Liver (tissue), 9 donors: Measurements from ENCODE around the gene ILF3. TPM values are rescaled to one million over a fixed set of nuclear protein-coding genes. Genes with fewer than 3 reads are reported as not detected.

Experiments used
- DNase-seq: peaks from one replicate; pipeline ENCODE4 v3.0.0-alpha.2; 2017; ENCODE audit warnings: low spot score
- H3K27ac ChIP-seq, 2 donors: one replicate each; pipeline ENCODE4 v1.7.0; 2013; ENCODE audit warnings: inconsistent platforms in 2 of 2, low read length in 2 of 2, control low read depth in 1 of 2, low read depth in 1 of 2, mild to moderate bottlenecking in 1 of 2
- H3K27me3 ChIP-seq, 4 donors: one replicate each; pipeline versions ENCODE4 v1.6.1 to v1.7.0; 2013; ENCODE audit warnings: low read length in 3 of 4, inconsistent platforms in 1 of 4, mild to moderate bottlenecking in 1 of 4, moderate library complexity in 1 of 4; ENCODE audit not compliant: control insufficient read depth in 4 of 4, insufficient read depth in 4 of 4
- H3K36me3 ChIP-seq, 4 donors: one replicate each; pipeline versions ENCODE4 v1.6.1 to v1.7.0; 2013; ENCODE audit warnings: low read length in 3 of 4, mild to moderate bottlenecking in 3 of 4, low read depth in 1 of 4, moderate library complexity in 1 of 4; ENCODE audit not compliant: control insufficient read depth in 4 of 4, insufficient read depth in 3 of 4
- H3K4me1 ChIP-seq, 4 donors: one replicate each; pipeline versions ENCODE4 v1.6.1 to v1.7.0; 2013; ENCODE audit warnings: low read length in 3 of 4, mild to moderate bottlenecking in 3 of 4, moderate library complexity in 1 of 4; ENCODE audit not compliant: control insufficient read depth in 4 of 4, insufficient read depth in 4 of 4
- H3K4me3 ChIP-seq, 3 donors: one replicate each; pipeline versions ENCODE4 v1.6.1 to v1.7.0; 2013; ENCODE audit warnings: low read length in 3 of 3, control low read depth in 1 of 3, low read depth in 1 of 3, mild to moderate bottlenecking in 1 of 3
- H3K9ac ChIP-seq, 2 donors: one replicate each; pipeline ENCODE4 v1.7.0; 2013; ENCODE audit warnings: low read length in 2 of 2, mild to moderate bottlenecking in 2 of 2, moderate library complexity in 2 of 2, control low read depth in 1 of 2, low read depth in 1 of 2
- H3K9me3 ChIP-seq, 4 donors: one replicate each; pipeline versions ENCODE4 v1.6.1 to v1.7.0; 2013; ENCODE audit warnings: low read length in 3 of 4; ENCODE audit not compliant: control insufficient read depth in 4 of 4
- CTCF ChIP-seq: fragments of 150-350 bp; IDR thresholded peaks from 2 replicates; pipeline ENCODE4 v1.5.1; 2017; ENCODE audit warnings: improper control_type of control experiment, low read depth, low read length; ENCODE audit not compliant: missing input control
- EGR1 ChIP-seq, 2 donors: IDR thresholded peaks; 2 replicates each; pipeline ENCODE4 v1.6.1; 2016 to 2018; ENCODE audit warnings: antibody characterized with exemption in 2 of 2, low read depth in 2 of 2
- FOXA1 ChIP-seq: IDR thresholded peaks from 2 replicates; pipeline ENCODE4 v1.6.1; 2016; ENCODE audit warnings: antibody characterized with exemption
- FOXA2 ChIP-seq: IDR thresholded peaks from 2 replicates; pipeline ENCODE4 v1.6.1; 2016; ENCODE audit warnings: antibody characterized with exemption
- GABPA ChIP-seq, 2 donors: IDR thresholded peaks in 1 of 2; conservative IDR thresholded peaks in 1 of 2; 2 replicates each; pipeline ENCODE4 v1.6.1; 2016; ENCODE audit warnings: antibody characterized with exemption in 2 of 2, mild to moderate bottlenecking in 1 of 2, moderate library complexity in 1 of 2
- HNF4A ChIP-seq, 2 donors: conservative IDR thresholded peaks; 2 replicates each; pipeline ENCODE4 v1.6.1; 2016; ENCODE audit warnings: antibody characterized with exemption in 2 of 2, mild to moderate bottlenecking in 2 of 2
- HNF4G ChIP-seq: IDR thresholded peaks from 2 replicates; pipeline ENCODE4 v1.6.1; 2016; ENCODE audit warnings: antibody characterized with exemption
- JUND ChIP-seq, 2 donors: IDR thresholded peaks; 2 replicates each; pipeline ENCODE4 v1.6.1; 2016; ENCODE audit warnings: antibody characterized with exemption in 2 of 2
- MAX ChIP-seq: IDR thresholded peaks from 2 replicates; pipeline ENCODE4 v1.6.1; 2016; ENCODE audit warnings: antibody characterized with exemption
- NR2F2 ChIP-seq: IDR thresholded peaks from 2 replicates; pipeline ENCODE4 v1.6.1; 2016; ENCODE audit warnings: antibody characterized with exemption
- RAD21 ChIP-seq, 2 donors: IDR thresholded peaks; 2 replicates each; pipeline ENCODE4 v1.6.1; 2016; ENCODE audit warnings: antibody characterized with exemption in 2 of 2, mild to moderate bottlenecking in 2 of 2
- REST ChIP-seq: IDR thresholded peaks from 2 replicates; pipeline ENCODE4 v1.6.1; 2016; ENCODE audit warnings: antibody characterized with exemption, mild to moderate bottlenecking
- RXRA ChIP-seq, 2 donors: IDR thresholded peaks; 2 replicates each; pipeline ENCODE4 v1.6.1; 2017 to 2018; ENCODE audit warnings: antibody characterized with exemption in 2 of 2, mild to moderate bottlenecking in 1 of 2
- SP1 ChIP-seq: IDR thresholded peaks from 2 replicates; pipeline ENCODE4 v1.6.1; 2018; ENCODE audit warnings: antibody characterized with exemption, mild to moderate bottlenecking
- TAF1 ChIP-seq: conservative IDR thresholded peaks from 2 replicates; pipeline ENCODE4 v1.6.1; 2016; ENCODE audit warnings: antibody characterized with exemption, mild to moderate bottlenecking
- YY1 ChIP-seq: IDR thresholded peaks from 2 replicates; pipeline ENCODE4 v1.6.1; 2016; ENCODE audit warnings: antibody characterized with exemption, mild to moderate bottlenecking
- ZBTB33 ChIP-seq: IDR thresholded peaks from 2 replicates; pipeline ENCODE4 v1.6.1; 2016; ENCODE audit warnings: antibody characterized with exemption
- WGBS: extraction: QIAGEN DNeasy Blood & Tissue Kit; methylation state at CpG from one replicate; pipeline ENCODE4 v1.1.7; 2013; 5-methylcytosine and 5-hydroxymethylcytosine counted together
- polyA plus RNA-seq, 2 donors: library from polyadenylated mRNA; stranded (reverse) in 1 of 2; unstranded in 1 of 2; fragments of 200-250 nt in 1 of 2; fragments of >200 nt in 1 of 2; fragmentation: Nextera tagmentation in 1 of 2; extraction: Ambion mirVana in 1 of 2; gene quantifications; one replicate each; pipeline versions ENCODE4 v1.2.1 to v1.2.3, GENCODE V29; 2013 to 2015
- total RNA-seq, 2 donors: library from RNA; depleted of rRNA; stranded (reverse); fragments of >200 nt; gene quantifications; one replicate each; pipeline ENCODE4 v1.2.3, GENCODE V29; 2014
- donor health status: healthy.
- donor health status: healthy.
- donor health status: healthy.
- donor health status: healthy.
- donor health status: healthy.

ILF3 gene
- total and polyA plus RNA-seq, 4 donors: 31.7 to 85.1 (median 42.9) TPM

GRCh38 chr19:10720607-10721125 lies 66.5 kb downstream of the ILF3 start:
- H3K9me3 ChIP-seq: no peaks in the 10 kb centered on the region
- no peaks in the 10 kb centered on the region for H3K27me3 ChIP-seq
- no peak overlapping the region for H3K27ac ChIP-seq
- DNase-seq: no peak
- H3K4me3 ChIP-seq: no peak overlapping the region
- TF ChIP-seq HNF4A (conservative IDR thresholded peaks at IDR 0.05): no peak
- no peak for TF ChIP-seq NR2F2
- TF ChIP-seq CTCF: no peak
- TF ChIP-seq TAF1: no peak
- TF ChIP-seq SP1: no peak
- no peak for TF ChIP-seq MAX
- no peak for TF ChIP-seq JUND (IDR thresholded peaks at IDR 0.05)
- TF ChIP-seq ZBTB33: no peak
- TF ChIP-seq RXRA (IDR thresholded peaks at IDR 0.05): no peak
- no peak for TF ChIP-seq FOXA1
- no peak for TF ChIP-seq RAD21 (IDR thresholded peaks at IDR 0.05)
- no peak for TF ChIP-seq GABPA (IDR thresholded peaks at IDR 0.05 in 1 of 2, conservative IDR thresholded peaks at IDR 0.05 in 1 of 2)
- no peak for TF ChIP-seq REST
- no peak for TF ChIP-seq YY1
- TF ChIP-seq FOXA2: no peak
- no peak for TF ChIP-seq HNF4G
- no peak for TF ChIP-seq EGR1 (IDR thresholded peaks at IDR 0.05; ENCODE audit: low read depth in 2 of 2)
- H3K4me1 ChIP-seq: peaks cover 2 to 26% (median 16%) of the 10 kb centered on the region in 4 donors
- no peak overlapping the region for H3K9ac ChIP-seq
- H3K36me3 ChIP-seq: no peaks in the 10 kb centered on the region
- 87% methylated on average over 6 of the region's 6 CpGs for WGBS

- H3K36me3 ChIP-seq: no peaks in the 10 kb centered on the region
- 87% methylated on average over 3 of the region's 3 CpGs for WGBS
- H3K27ac ChIP-seq: no peak overlapping the region
- no peaks in the 10 kb centered on the region for H3K27me3 ChIP-seq
- no peak overlapping the region for H3K4me3 ChIP-seq
- H3K9ac ChIP-seq: no peak overlapping the region
- H3K4me1 ChIP-seq: peaks cover 2 to 25% (median 13%) of the 10 kb centered on the region in 4 donors
- TF ChIP-seq NR2F2 (no peak), RAD21 (IDR thresholded peaks at IDR 0.05) (no peak), HNF4A (conservative IDR thresholded peaks at IDR 0.05) (no peak), RXRA (IDR thresholded peaks at IDR 0.05) (no peak), YY1 (no peak)
- no peaks in the 10 kb centered on the region for H3K9me3 ChIP-seq
- no peak for DNase-seq
These were observed 69.4 kb downstream of the ILF3 start for GRCh38 chr19:10723591-10723990.
